A549 (cell line): Measurements from ENCODE around the gene PPP2R3B.

Source experiments
- EP300 ChIP-seq, 2 experiments: fragments of >200 bp; sonication (Bioruptor Twin); formaldehyde crosslinking; IDR thresholded peaks; 2 replicates in 1 of 2; 3 replicates in 1 of 2; pipeline ENCODE4 v1.6.1; 2016 to 2017
- HDAC2 ChIP-seq: fragments of 200-600 bp; sonication (generic); IDR thresholded peaks from 2 replicates; pipeline ENCODE4 v1.6.1; 2016
- JUNB ChIP-seq: fragments of >200 bp; sonication (Bioruptor Twin); formaldehyde crosslinking; IDR thresholded peaks from 2 replicates; pipeline ENCODE4 v1.6.1; 2016
- KDM1A ChIP-seq: fragments of 200-600 bp; sonication (generic); IDR thresholded peaks from 2 replicates; pipeline ENCODE4 v1.6.1; 2016; ENCODE audit warnings: low read depth, mild to moderate bottlenecking
- MAFK ChIP-seq: fragments of 450-650 bp; IDR thresholded peaks from 2 replicates; pipeline ENCODE4 v1.6.1; 2014; ENCODE audit not compliant: partially characterized antibody
- POLR2A ChIP-seq: IDR thresholded peaks from 2 replicates; pipeline ENCODE4 v1.6.1; 2012; ENCODE audit warnings: mild to moderate bottlenecking, low read length
- POLR2AphosphoS2 ChIP-seq: conservative IDR thresholded peaks from 2 replicates; pipeline ENCODE4 v1.6.1; 2012; ENCODE audit warnings: low read length, improper control_type of control experiment, inconsistent platforms
- TF ChIP-seq, protein P1 (sequence below): fragments of >200 bp; sonication (Bioruptor Twin); formaldehyde crosslinking; IDR thresholded peaks from 3 replicates; pipeline ENCODE4 v1.5.1; 2016
- TF ChIP-seq, protein P2 (sequence below): fragments of 150-350 bp; IDR thresholded peaks from 2 replicates; pipeline ENCODE4 v1.6.1; 2014; ENCODE audit warnings: low read depth, mild to moderate bottlenecking, low read length
- TF ChIP-seq, protein P3 (sequence below): IDR thresholded peaks from 2 replicates; pipeline ENCODE4 v1.6.1; 2012

DNA sequence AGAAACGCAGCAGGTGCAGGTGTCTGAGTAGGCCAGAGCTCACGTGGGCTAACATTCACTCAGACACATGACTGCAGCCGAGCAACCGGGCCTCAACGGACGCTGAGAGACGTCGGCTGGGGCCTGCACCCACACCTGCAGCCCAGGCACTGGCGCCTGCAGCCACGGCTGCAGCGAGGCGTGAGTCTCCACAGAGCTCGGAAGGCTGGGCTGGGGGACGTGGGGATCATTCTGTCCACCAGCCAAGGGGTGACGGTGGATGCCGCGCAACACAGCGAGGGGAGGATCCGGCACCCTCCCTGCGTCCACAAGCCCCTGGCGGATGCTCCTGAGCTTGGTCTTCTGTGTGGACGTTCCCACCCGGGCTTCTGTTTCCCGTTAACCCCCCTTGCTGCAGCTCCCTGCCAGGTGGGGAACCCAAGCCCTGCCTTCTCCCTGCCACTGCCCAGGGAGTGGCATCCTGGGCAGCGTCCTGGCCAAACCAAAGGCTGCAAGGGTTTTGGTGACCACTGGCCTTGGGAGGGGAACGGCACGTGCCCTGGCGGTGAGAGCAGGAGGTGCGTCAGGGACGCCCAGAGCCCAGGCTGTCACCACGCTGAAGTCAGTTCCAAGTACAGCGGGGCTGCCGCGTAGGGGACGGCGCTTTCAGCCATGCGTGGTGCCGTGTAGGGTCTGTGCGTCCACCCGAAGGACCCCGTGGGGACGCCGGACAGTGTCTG, 16.3 kb downstream of the PPP2R3B start:
- TF ChIP-seq, protein P1, sequence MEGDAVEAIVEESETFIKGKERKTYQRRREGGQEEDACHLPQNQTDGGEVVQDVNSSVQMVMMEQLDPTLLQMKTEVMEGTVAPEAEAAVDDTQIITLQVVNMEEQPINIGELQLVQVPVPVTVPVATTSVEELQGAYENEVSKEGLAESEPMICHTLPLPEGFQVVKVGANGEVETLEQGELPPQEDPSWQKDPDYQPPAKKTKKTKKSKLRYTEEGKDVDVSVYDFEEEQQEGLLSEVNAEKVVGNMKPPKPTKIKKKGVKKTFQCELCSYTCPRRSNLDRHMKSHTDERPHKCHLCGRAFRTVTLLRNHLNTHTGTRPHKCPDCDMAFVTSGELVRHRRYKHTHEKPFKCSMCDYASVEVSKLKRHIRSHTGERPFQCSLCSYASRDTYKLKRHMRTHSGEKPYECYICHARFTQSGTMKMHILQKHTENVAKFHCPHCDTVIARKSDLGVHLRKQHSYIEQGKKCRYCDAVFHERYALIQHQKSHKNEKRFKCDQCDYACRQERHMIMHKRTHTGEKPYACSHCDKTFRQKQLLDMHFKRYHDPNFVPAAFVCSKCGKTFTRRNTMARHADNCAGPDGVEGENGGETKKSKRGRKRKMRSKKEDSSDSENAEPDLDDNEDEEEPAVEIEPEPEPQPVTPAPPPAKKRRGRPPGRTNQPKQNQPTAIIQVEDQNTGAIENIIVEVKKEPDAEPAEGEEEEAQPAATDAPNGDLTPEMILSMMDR: no peak
- TF ChIP-seq JUNB: no peak
- TF ChIP-seq, protein P2, sequence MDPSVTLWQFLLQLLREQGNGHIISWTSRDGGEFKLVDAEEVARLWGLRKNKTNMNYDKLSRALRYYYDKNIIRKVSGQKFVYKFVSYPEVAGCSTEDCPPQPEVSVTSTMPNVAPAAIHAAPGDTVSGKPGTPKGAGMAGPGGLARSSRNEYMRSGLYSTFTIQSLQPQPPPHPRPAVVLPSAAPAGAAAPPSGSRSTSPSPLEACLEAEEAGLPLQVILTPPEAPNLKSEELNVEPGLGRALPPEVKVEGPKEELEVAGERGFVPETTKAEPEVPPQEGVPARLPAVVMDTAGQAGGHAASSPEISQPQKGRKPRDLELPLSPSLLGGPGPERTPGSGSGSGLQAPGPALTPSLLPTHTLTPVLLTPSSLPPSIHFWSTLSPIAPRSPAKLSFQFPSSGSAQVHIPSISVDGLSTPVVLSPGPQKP: no peak
- TF ChIP-seq POLR2A: no peak
- no peak for TF ChIP-seq KDM1A
- no peak for TF ChIP-seq MAFK
- TF ChIP-seq HDAC2: no peak
- TF ChIP-seq, protein P3, sequence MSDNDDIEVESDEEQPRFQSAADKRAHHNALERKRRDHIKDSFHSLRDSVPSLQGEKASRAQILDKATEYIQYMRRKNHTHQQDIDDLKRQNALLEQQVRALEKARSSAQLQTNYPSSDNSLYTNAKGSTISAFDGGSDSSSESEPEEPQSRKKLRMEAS: no peak
- no peak for TF ChIP-seq POLR2AphosphoS2
- no peak for TF ChIP-seq EP300 (IDR thresholded peaks at IDR 0.05)
